NB4 (cell line): ENCODE measurements around the gene TGFBR3L.

ENCODE experiments used
- DNase-seq: peaks from one replicate; pipeline ENCODE4 v3.0.0; 2010; ENCODE audit warnings: low read depth
- H3K4me3 ChIP-seq: one replicate; pipeline ENCODE4 v1.5.1; 2011; ENCODE audit warnings: mild to moderate bottlenecking, low read depth, low read length, moderate library complexity
- CTCF ChIP-seq: IDR thresholded peaks from one replicate; pipeline ENCODE4 v1.5.1; 2012; ENCODE audit warnings: low read depth, low read length
- MAX ChIP-seq: IDR thresholded peaks from 2 replicates; pipeline ENCODE4 v1.6.1; 2011; ENCODE audit warnings: low read depth, low read length
- MYC ChIP-seq: IDR thresholded peaks from 2 replicates; pipeline ENCODE4 v1.6.1; 2011; ENCODE audit warnings: low read depth, low read length
- POLR2A ChIP-seq: IDR thresholded peaks from 2 replicates; pipeline ENCODE4 v1.6.1; 2011; ENCODE audit warnings: mild to moderate bottlenecking; ENCODE audit not compliant: insufficient read length; ENCODE audit errors: extremely low read depth

Gene TGFBR3L

GRCh38 chr19:7930765-7931164 is 16.1 kb downstream of the TGFBR3L start:
- DNase-seq = no peak
- no peak overlapping the region for H3K4me3 ChIP-seq
- TF ChIP-seq CTCF (no peak), MYC (no peak), MAX (no peak), POLR2A (no peak)

- no peak for DNase-seq
- H3K4me3 ChIP-seq = no peak overlapping the region
- TF ChIP-seq POLR2A (no peak), CTCF (no peak), MAX (no peak), MYC (no peak)
These were observed 16.8 kb downstream of the TGFBR3L start for GRCh38 chr19:7931221-7932061.

GRCh38 chr19:7932276-7932929 is 17.8 kb downstream of the TGFBR3L start:
- no peak overlapping the region for H3K4me3 ChIP-seq

DNA sequence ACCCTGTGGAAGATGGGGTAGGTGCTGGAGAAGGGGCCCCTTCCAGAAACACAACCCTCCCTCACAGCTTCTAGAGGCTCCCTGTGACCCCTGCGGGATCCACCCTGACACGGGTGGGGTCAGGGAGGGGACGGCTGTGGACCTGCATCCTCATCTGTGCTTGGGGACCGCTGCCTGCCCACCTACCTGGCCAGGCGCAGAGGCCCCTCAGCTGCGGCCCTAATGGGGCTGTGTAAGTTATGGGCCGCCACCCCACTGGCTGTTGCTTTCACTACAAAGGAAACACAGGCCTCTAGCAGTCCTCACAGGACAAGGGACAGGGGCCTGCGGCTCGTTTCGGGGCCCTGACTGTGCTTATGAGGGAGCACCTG is 18.3 kb downstream of the TGFBR3L start:
- TF ChIP-seq CTCF (no peak), POLR2A (no peak), MAX (no peak), MYC (no peak)
- DNase-seq = no peak
- no peak overlapping the region for H3K4me3 ChIP-seq

More at GRCh38 chr19:7932276-7932929, 17.8 kb downstream of the TGFBR3L start:
- no peak for DNase-seq
- TF ChIP-seq POLR2A (no peak), MYC (no peak), MAX (no peak), CTCF (no peak)

GRCh38 chr19:7933411-7933810 is 18.8 kb downstream of the TGFBR3L start:
- H3K4me3 ChIP-seq = no peak overlapping the region
- TF ChIP-seq CTCF = peak; percentile 57
- no peak for TF ChIP-seq POLR2A
- no peak for DNase-seq
